ENCODE measurements around the gene SLC4A1.
"Not testable (repeated sequence)": the region's sequence is repeated elsewhere in the genome, so short reads cannot be mapped to it uniquely, and the experiment has no call there.

Gene SLC4A1

GRCh38 chr17:44255915-44256314 lies 12.0 kb downstream of the SLC4A1 start:
- DNase-seq = no peak

GRCh38 chr17:44254361-44255095 lies 13.4 kb downstream of the SLC4A1 start:
- no peak for DNase-seq

GRCh38 chr17:44253006-44253405 lies 14.9 kb downstream of the SLC4A1 start:
- no peak for DNase-seq

GRCh38 chr17:44251062-44251461 lies 16.9 kb downstream of the SLC4A1 start:
- no peak for DNase-seq

- DNase-seq = no peak
Measured at GRCh38 chr17:44249501-44250246, 18.3 kb downstream of the SLC4A1 start.

GRCh38 chr17:44247876-44248736 lies 19.8 kb downstream of the SLC4A1 start:
- DNase-seq = no peak

GRCh38 chr17:44247440-44247841 lies 20.5 kb downstream of the SLC4A1 start:
- no peak for DNase-seq

- DNase-seq = no peak
Measured at GRCh38 chr17:44241106-44241624, 26.8 kb downstream of the SLC4A1 start.

- DNase-seq = not testable (repeated sequence)
Measured at GRCh38 chr17:44237886-44238285, 30.0 kb downstream of the SLC4A1 start.

- DNase-seq = no peak
Measured at GRCh38 chr17:44236444-44236991, 31.4 kb downstream of the SLC4A1 start.

GRCh38 chr17:44235583-44235936 lies 32.4 kb downstream of the SLC4A1 start:
- no peak for DNase-seq

- no peak for DNase-seq
Measured at GRCh38 chr17:44233582-44233981, 34.4 kb downstream of the SLC4A1 start.

GRCh38 chr17:44232061-44232460 lies 35.9 kb downstream of the SLC4A1 start:
- DNase-seq = no peak

- DNase-seq = no peak
Measured at GRCh38 chr17:44230140-44230539, 37.8 kb downstream of the SLC4A1 start.

- no peak for DNase-seq
Measured at GRCh38 chr17:44229090-44229489, 38.8 kb downstream of the SLC4A1 start.

GRCh38 chr17:44223541-44224071 lies 44.3 kb downstream of the SLC4A1 start:
- DNase-seq = no peak

GRCh38 chr17:44222112-44222869 lies 45.6 kb downstream of the SLC4A1 start:
- DNase-seq = peak; percentile 87

- no peak for DNase-seq
Measured at GRCh38 chr17:44221862-44222111, 46.1 kb downstream of the SLC4A1 start.

GRCh38 chr17:44221084-44221861 lies 46.7 kb downstream of the SLC4A1 start:
- DNase-seq = peak; percentile 92

- peak; percentile 85 for DNase-seq
Measured at GRCh38 chr17:44220213-44221083, 47.5 kb downstream of the SLC4A1 start.

Data from retina (tissue), 1 donor.